NCI-H2081 treated with DMSO at 0.1 percent for 48 hours (cell line): ENCODE results near the gene PSMD7.
A peak's percentile ranks its signal among the peaks of the same experiment; 100 is the strongest.

ENCODE experiments used
- DNase-seq: peaks from one replicate; lab custom pipeline; 2025; lab: John Stamatoyannopoulos, UW

The PSMD7 gene

GRCh38 chr16:74296432-74297144 is at the start of gene PSMD7:
TSS of gene PSMD7 (plus strand) at chr16:74296814. CDS start at chr16:74296915, 101 bp downstream.
- DNase-seq = peak; percentile 23

GRCh38 chr16:74249254-74249653 is 47.4 kb upstream of the PSMD7 start:
- DNase-seq = no peak

GRCh38 chr16:74249846-74250245 is 46.8 kb upstream of the PSMD7 start:
- DNase-seq = no peak

GRCh38 chr16:74252329-74252728 is 44.3 kb upstream of the PSMD7 start:
- DNase-seq = no peak

GRCh38 chr16:74253161-74253938 is 43.3 kb upstream of the PSMD7 start:
- no peak for DNase-seq

GRCh38 chr16:74257061-74257460 is 39.6 kb upstream of the PSMD7 start:
- no peak for DNase-seq

GRCh38 chr16:74261068-74261467 is 35.5 kb upstream of the PSMD7 start:
- DNase-seq = no peak

GRCh38 chr16:74264811-74265210 is 31.8 kb upstream of the PSMD7 start:
- DNase-seq = no peak

- no peak for DNase-seq
These were observed 28.2 kb upstream of the PSMD7 start for GRCh38 chr16:74268372-74268782.

- no peak for DNase-seq
These were observed 24.7 kb upstream of the PSMD7 start for GRCh38 chr16:74271872-74272271.

- DNase-seq = no peak
These were observed 21.5 kb upstream of the PSMD7 start for GRCh38 chr16:74275031-74275636.

- no peak for DNase-seq
These were observed 20.9 kb upstream of the PSMD7 start for GRCh38 chr16:74275711-74276110.

- DNase-seq = no peak
These were observed 18.6 kb upstream of the PSMD7 start for GRCh38 chr16:74277974-74278373.

- no peak for DNase-seq
These were observed 17.3 kb upstream of the PSMD7 start for GRCh38 chr16:74279266-74279665.

GRCh38 chr16:74279805-74280204 is 16.8 kb upstream of the PSMD7 start:
- no peak for DNase-seq

- no peak for DNase-seq
These were observed 16.2 kb upstream of the PSMD7 start for GRCh38 chr16:74280448-74280847.

GRCh38 chr16:74281300-74281699 is 15.3 kb upstream of the PSMD7 start:
- no peak for DNase-seq

- no peak for DNase-seq
These were observed 12.9 kb upstream of the PSMD7 start for GRCh38 chr16:74283716-74284115.

GRCh38 chr16:74288065-74288464 is 8.5 kb upstream of the PSMD7 start:
- DNase-seq = no peak

GRCh38 chr16:74290356-74290755 is 6.3 kb upstream of the PSMD7 start:
- no peak for DNase-seq

- no peak for DNase-seq
These were observed 5.4 kb upstream of the PSMD7 start for GRCh38 chr16:74291176-74291575.

- no peak for DNase-seq
These were observed 4.9 kb upstream of the PSMD7 start for GRCh38 chr16:74291577-74292208.

- no peak for DNase-seq
These were observed 546 bp upstream of the PSMD7 start for GRCh38 chr16:74296104-74296431.
